M059J (cell line): ENCODE measurements around the gene PPP1R12B. TPM values are rescaled to one million over a fixed set of nuclear protein-coding genes. Genes with fewer than 3 reads are reported as not detected.
"Not testable (repeated sequence)": the region's sequence is repeated elsewhere in the genome, so short reads cannot be mapped to it uniquely, and the experiment has no call there.

Source experiments
- DNase-seq: peaks from one replicate; pipeline ENCODE4 v3.0.0-alpha.2; 2012; ENCODE audit warnings: low read depth
- total RNA-seq: library from RNA; depleted of rRNA; stranded (reverse); fragments of >200 nt; shearing (Covaris generic); gene quantifications from 2 replicates; pipeline ENCODE4 v1.2.3, GENCODE V29; 2014

Gene PPP1R12B
- total RNA-seq, 1 experiment from 2014 or later: 9.3 TPM

DNA sequence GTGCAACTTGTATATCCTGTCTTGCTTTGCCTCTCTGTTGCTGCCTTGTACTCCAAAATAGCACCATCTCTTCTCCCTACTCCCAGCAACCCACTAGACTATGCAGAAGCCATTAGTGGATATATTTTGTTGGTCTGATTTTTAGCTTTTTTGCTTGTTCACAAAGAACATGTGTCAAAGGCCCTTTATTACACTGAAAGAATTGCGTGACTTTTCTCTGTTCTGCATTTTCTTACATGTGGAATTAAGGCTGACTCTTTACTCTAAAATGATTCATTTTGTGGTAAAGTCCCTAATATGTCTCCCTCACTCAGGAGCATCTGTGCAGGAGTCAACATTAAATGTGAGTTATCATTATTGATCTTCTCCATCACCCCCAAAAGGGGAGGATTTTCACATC lies 182.2 kb downstream of the PPP1R12B start:
- not testable (repeated sequence) for DNase-seq

DNA sequence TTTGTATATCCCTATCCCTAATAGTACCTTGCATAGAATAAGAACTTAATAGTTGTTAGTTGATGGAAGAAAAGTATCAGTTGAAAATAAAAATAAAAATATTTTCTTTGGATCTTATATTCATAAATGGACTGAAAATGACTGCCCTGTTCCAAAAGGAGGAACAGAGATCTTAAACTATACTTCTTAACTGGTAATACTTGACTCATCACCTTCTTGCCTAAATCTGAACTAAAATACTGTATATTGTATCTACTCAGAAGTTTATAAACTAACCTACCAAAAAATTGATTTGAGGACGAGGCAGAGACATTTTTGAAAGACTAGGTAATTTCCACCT lies 182.9 kb downstream of the PPP1R12B start:
- no peak for DNase-seq

DNA sequence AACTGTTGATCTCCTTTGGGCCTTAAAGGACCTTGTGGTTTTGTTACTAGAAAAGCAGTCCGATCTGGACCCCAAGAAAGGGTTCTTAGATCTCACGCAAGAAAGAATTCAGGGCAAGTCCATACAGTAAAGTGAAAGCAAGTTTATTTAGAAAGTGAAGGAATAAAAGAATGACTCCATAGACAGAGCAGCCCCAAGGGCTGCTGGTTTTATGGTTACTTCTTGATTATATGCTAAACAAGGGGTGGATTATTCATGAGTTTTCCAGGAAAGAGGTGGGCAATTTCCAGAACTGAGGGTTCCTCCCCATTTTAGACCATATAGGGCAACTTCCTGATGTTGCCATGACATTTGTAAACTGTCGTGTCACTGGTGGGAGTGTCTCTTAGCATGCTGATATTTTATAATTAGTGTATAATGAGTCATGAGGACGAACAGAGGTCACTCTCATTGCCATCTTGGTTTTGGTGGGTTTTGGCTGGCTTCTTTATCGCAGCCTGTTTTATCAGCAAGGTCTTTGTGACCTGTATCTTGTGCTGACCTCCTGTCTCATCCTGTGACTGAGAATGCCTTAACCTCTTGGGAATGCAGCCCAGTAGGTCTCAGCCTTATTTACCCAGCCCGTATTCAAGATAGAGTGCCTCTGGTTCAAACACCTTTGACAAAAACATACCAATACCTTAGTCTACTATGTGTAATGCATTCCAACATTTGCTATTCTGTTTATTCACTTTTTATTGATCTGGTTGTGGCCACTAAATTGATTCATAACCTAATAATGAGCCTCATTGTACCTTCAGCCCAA lies 183.5 kb downstream of the PPP1R12B start:
- peak; percentile 89 for DNase-seq

DNA sequence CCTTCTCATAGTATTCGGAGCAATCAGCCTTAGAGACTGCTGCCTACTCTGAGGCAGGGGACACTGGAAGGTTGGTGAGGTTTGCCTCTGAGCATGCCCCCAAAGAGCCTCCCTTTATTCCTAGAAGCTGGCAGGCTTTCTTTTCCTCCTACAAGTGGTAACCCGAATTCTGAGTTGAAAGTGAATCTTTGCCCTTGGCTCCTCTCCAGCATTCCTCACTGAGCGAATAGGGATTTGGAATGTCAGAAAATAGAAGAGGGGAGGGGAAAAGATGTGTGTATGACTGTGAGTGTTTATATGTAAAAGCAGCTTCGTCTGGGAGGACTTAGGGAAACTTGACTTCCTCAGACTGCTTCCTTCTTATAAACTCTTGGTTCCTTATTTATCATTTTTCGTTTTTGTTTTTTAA lies 190.7 kb downstream of the PPP1R12B start:
- peak; percentile 84 for DNase-seq

DNA sequence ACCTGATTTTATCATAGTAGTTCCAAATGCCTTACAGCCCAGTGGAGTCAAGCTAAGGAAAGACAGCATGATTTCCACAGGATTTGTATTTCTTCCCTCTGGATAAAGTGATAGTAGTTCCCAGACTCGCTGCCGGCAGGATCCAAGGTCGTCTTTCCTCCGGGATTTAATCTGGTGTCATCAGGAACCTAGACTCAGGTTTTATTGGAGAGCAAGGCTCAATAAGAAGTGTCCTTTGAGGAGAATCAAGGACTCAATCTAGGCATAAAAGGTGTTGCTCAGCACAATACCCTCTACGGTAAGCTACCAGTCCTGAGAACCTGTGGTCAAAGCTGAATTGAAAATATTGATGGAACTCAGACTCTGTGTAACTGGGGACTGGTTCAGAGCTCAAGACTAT lies 191.1 kb downstream of the PPP1R12B start:
- DNase-seq: not testable (repeated sequence)

DNA sequence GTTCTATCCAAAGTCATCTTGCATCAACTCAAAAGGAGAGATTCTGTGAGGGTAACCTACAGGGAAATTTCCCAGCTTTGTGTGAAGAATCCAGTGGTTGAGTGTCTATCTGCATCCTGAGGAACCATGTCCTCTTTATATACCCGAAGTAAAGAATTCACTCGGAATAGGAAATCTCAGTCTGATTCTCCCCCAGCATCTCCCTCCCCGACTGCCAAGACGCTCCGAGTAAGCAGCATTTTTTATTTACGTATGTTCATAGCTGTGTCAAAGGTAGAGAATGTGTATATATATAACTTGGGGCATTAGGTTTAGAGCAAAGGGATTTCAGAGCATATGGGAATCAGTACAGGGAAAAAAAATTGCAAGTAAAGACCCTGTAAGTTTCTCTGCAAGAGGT lies 191.5 kb downstream of the PPP1R12B start:
- DNase-seq: no peak

DNA sequence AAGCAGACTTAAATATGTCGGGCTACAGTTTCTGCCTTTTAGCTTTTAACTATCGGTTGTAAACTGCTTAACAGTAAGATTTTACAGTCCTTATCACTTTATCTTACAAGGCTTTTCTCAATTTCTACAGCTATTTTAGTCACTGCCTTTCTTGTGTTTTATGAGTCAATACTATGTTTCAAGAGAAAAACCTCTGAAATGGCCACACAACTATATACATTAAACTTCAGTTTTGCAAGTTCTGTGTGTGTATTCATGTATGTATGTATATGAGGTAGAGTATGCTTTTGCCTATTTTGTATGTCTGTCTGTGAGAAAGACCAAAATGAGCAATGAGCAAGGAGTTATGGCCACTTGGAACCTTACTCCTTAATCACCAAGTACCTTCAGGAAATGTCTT lies 191.9 kb downstream of the PPP1R12B start:
- no peak for DNase-seq

DNA sequence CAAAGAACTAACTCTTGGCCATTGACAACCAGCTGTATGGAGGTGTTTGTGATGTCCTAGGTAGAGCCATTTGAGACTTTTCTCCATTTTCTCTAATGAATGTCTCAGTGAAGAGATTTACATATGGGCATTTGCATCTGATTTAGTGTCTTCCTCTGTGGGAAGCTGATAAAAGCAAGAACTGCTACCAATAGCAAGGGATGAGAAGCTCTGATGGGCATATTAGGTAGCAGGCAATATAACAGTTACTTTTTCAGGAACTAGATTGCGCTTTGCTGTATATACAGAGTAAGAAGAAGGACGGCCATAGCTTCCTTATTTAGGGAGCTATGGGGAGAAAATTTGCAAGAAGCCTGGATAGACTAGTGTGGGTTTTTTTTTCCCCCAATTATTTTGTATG lies 192.4 kb downstream of the PPP1R12B start:
- DNase-seq: not testable (repeated sequence)

DNA sequence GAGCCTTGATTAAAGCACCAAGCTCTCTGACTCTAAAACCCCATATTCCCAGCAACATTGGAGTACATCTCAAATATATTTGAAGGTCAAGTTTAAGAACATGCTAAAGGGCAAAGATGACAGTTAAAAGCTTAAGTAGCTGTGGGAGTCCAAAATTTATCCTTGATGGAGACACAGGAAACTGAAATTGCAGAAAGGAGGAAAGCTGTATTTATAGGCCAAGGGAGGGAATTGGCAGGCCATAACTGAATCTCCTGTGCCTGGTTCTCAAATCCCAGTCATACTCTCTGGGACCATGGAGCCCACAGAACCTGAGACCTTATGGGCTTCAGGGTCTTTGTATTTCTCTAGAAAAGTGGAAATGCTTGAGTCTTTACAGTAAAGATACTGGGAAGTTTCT lies 193.9 kb downstream of the PPP1R12B start:
- DNase-seq: not testable (repeated sequence)

DNA sequence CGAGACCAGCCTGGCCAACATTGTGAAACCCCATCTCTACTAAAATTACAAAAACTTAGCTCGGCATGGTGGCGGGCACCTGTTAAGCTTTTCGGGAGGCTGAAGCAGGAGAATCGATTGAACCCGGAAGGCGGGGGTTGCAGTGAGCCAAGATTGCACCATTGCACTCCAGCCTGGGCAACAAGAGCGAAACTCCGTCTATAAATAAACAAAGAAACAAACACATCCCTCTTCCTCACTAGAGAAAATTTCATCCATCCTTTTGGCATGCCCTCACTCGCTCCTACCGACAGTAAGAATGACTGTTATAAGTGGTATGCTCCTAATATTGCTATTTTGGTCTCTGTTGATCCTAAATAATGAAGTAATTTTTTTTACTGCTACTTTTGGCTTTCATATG lies 195.0 kb downstream of the PPP1R12B start:
- not testable (repeated sequence) for DNase-seq

DNA sequence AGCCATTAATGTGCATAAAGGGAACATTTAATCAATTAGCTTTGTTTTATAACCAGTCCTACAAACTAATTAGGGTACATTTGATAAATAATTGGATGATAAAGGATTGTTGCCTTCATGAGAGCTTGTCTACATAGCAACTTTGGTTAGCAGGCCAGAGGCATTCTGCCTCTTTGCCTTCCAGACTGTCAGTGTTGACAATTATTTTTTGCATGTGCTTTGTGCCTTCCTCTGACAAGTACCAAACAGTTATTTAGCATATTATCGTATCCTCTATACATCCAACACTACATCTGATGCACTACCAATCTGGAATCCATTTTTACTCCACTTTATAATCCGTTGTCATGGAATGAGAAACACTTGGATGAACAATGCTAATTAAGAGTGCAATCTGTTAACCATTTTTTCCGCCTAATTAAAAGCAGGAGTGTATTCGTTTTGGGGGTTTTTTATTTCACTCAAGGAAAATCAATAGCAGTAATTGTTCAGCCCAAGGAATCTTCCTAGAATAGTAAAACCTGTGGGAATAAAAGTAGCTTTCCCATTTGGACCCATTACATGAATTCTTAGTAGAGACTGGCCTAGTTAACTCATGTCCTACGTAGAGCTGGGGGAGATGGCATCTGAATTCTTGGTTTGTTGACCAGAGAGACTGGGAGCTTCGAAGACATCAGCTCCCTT lies 196.4 kb downstream of the PPP1R12B start:
- not testable (repeated sequence) for DNase-seq

DNA sequence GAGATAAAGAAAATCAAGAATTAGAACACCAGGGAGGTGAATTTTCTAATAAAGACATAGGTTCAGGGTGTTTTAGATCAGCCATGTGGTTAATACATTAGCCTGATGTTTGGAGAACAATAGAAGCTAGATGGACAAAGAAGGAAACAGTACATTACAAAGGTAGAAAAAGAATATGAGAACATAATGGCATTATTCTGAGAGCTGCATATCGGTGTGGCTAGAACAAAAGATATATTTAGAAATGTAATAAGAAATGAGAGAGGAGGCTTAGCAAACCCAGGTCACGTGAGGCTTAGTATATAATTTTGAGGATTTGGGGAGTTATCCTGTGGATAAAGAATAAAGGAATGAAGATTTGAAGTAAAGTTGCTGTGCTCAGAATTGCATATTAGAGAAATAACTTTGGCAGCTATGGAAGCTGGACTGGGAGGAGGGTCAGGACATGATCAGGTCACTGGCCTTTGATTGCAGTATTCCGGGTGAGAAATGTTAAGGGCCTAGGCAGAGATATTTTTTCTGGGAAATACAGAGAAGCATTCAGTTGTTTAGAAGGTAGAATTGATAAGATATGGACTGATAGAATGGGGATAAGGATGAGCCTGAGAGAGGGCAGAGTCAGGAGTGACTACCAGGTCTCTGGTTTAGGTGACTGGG lies 197.3 kb downstream of the PPP1R12B start:
- not testable (repeated sequence) for DNase-seq

DNA sequence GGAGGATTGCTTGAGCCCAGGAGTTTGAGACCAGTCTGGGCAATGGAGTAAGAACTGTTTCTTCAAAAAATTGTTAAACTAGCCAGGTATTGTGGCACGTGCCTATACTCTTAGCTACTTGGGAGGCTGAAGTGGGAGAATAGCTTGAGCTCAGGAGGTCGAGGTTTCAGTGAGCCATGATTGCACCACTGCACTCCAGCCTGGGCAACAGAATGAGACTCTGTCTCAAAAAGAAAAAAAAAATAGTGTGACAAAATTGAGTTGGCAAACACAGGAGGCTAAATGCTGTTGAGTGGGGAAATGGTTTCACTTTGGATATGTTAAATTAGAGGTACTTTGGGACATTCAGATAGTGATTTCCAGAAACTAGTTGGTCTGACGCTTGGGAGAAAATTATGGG lies 197.9 kb downstream of the PPP1R12B start:
- not testable (repeated sequence) for DNase-seq

DNA sequence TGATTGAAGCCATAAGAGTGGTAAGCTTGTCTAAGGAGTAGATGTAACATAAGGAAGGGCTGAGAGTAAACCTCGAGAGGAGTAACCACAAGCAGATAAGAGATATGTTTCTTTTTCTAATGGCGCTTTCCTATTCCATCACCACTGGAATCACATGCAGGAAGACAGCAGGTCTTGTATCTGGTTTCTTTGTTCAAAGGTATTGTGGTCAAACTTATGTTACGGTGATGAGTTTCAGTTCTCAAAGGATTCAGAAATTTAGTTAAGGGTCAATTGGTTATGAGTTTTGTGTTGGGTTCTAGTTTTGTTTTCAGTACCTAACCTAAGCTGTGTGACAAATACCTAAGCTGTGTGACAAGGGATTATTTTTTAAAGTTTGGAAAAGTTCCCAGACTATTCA lies 198.3 kb downstream of the PPP1R12B start:
- DNase-seq: not testable (repeated sequence)

DNA sequence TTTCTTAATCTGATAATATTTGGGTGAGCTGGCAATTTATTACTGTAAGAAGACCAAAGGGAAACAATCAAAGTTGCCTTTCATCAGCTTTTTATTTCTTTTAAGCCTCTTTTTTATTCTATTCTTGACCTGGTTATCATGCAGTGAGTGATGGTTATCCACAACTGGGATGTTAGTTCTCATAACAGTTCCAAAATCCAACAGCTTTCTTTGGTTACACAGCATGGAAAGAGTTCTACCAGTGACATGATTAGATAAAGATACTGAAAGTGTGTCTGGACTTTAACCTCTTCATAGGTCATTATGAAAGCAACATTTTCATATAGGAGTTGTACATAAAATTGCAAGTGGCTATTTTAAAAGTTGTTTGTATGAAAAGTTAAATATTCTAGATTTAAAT lies 198.7 kb downstream of the PPP1R12B start:
- no peak for DNase-seq

DNA sequence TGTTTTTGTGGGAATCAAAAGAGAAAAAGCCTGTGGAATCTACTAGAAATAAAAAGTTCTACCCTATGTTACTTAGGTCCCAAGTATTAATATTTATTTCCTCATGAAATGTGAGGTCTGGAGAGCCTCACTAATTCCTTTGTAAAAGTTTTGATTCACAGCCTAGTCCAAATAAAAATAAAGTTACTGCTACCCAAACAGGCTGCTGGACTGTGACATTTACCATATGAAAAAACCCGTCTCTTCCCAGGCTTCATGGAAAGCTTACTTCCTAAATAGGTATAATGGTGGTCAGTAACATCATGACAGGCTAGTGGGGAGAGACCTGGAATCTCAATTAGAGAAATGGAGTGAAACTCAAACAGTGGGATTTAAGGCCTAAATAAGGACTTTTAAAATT lies 201.6 kb downstream of the PPP1R12B start:
- not testable (repeated sequence) for DNase-seq

DNA sequence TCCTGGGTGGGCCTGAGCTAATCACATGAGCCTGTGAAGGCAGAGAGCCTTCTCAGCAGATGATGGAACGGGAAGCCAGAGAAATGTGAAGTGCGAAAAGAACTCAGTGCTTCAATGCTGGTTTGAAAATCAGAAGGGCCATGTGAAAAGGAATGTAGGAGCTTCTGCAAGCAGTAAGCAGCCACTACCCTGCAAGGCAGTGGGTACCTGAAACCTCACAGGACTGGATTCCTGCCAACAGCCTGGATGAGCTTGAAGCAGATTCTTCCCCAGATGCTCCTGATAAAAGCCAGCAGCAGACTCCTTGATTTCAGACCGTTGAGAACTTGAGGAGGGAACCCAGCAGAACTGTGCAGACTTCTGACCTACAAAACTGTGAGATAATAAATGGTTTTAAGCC lies 203.2 kb downstream of the PPP1R12B start:
- peak; percentile 66 for DNase-seq

DNA sequence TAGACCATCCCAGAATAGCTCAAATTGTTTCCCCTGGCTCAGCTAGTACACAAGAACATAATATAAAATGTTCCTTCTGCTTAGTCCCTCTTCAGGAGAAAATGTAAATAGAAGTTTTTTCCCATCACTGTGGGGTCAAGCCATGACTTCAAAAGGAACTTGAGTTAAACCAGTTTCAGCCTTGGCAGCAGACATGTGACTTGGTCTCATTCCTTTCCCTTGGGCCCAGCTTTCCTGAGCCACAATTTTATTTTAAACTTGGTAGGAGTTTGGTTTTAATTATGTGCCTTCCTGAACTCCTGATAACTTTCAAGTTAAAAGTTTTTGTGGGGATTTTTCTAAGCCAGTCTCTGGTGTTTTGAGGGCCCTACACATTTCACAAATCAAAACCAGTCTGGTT lies 204.1 kb downstream of the PPP1R12B start:
- not testable (repeated sequence) for DNase-seq

DNA sequence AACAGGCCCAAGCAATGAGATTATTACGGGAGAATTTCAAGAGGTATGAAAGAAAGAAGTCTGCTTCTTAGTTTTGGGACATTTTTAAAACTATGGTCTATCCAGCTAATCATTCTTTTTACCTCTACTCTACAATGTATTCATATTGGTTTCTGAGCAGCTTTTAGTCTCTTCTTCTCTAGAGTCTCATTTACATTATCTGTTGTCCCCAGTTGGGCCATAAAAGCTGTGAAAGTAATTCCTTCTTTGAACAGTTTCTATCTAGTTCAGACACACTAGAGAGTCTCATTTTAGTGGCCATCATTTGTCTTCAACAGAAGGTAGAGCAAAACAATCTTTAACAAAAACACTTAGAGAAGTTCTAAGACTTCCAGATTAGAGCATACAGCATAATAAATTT lies 204.6 kb downstream of the PPP1R12B start:
- not testable (repeated sequence) for DNase-seq

DNA sequence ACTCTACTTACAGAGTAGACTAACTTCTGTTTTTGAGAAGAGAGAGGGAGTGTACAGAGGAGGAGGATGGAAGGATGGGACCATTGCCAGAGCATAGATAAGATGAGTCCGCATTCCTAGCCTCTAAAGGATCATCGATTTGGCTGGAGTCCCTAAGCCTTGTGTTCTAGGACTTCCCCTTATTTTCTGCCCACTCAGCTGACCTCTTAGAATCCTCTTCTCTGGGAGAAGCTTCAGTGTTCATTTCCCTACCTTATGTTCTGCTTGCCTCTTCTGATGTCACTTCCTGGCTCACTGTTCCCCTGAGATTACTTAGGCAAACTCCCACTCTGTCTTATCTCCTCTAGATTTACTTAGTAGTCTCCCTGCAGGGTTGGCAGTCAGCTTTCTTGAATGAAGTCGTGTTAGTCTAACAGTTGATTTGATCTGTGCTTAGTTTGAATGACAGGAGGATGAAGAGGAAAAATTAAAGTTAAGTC lies 205.1 kb downstream of the PPP1R12B start:
- no peak for DNase-seq

DNA sequence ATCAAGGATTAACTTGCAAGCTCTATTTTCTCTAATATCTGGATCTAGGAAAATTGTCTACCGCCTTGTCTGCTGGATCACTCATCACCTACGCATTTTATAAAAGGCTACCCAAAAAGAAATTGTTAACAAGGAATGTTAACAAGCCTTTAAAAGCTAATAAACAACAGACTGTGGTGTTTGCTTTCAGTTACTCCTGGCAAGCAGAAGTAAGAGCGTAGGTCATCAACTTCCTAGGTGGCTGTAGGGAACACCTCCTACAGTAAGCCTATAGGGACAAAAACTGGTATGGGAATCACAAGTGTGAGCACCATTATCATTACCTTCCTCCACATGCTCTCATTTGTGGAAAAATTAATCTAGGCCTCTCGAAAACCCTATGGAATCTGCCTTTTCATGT lies 206.1 kb downstream of the PPP1R12B start:
- not testable (repeated sequence) for DNase-seq

DNA sequence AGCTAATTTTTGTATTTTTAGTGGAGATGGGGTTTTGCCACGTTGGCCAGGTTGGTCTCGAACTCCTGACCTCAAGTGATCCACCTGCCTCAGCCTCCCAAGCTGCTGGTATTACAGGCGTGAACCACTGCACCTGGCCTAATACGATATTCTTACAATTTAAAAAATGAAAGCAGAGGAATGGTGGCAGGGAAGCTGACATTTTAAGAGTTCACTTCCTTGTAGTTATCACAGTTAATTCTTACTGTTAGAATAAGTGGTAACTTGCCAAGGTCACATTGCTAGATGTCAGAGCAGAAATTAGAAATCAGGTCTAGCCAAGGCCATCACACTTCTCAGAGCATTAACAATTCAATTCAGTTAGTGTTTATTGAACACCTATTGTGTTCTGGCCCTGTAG lies 207.5 kb downstream of the PPP1R12B start:
- not testable (repeated sequence) for DNase-seq

DNA sequence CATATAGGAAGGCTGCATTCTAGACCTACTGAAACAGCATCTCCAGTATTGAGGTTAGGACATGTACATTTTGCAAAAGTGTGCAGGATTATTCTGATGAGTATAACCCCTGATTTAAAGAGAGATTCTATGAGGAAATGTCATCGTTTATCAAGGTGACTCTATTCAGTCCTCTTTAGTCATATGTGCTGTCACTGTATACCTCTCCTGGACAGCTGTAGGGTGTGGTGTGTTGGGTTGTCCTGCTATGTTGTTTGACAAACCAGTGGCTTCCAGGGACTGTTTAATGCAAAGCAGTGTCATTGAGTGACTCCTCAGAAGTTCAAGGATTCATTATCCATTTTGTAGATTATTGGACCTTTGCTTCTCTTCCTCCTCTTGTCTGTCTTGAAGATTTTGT lies 209.2 kb downstream of the PPP1R12B start:
- DNase-seq: not testable (repeated sequence)
